Adrenal gland (tissue), 12 donors: ENCODE results near the gene ANTXR2. TPM values are rescaled to one million over a fixed set of nuclear protein-coding genes. Genes with fewer than 3 reads are reported as not detected.

Experiments used
- DNase-seq, 7 donors: peaks; one replicate each; pipeline ENCODE4 v3.0.0-alpha.2; 2019 to 2020
- H3K27ac ChIP-seq, 5 donors: fragments of 200-600 bp; sonication (generic) in 4 of 5; 1 replicate in 3 of 5; 2 replicates in 2 of 5; pipeline versions ENCODE4 v1.5.1 to v1.8.0; 2016 to 2020; ENCODE audit warnings: mild to moderate bottlenecking in 1 of 5
- H3K27me3 ChIP-seq: fragments of 200-600 bp; 2 replicates; pipeline ENCODE4 v1.8.0; 2021
- H3K36me3 ChIP-seq, 2 donors: fragments of 200-600 bp; replicated peaks in 1 of 2; 1 replicate in 1 of 2; 2 replicates in 1 of 2; pipeline versions ENCODE4 v1.5.1 to v1.8.0; 2018 to 2022
- H3K4me1 ChIP-seq, 2 donors: fragments of 200-600 bp; replicated peaks in 1 of 2; 1 replicate in 1 of 2; 2 replicates in 1 of 2; pipeline versions ENCODE4 v1.5.1 to v1.8.0; 2018 to 2021
- H3K4me3 ChIP-seq, 4 donors: fragments of 200-600 bp; sonication (generic) in 3 of 4; one replicate each; pipeline ENCODE4 v1.5.1; 2016 to 2018
- H3K9me3 ChIP-seq, 3 donors: fragments of 200-600 bp; sonication (generic) in 1 of 3; replicated peaks in 1 of 3; 1 replicate in 2 of 3; 2 replicates in 1 of 3; pipeline versions ENCODE4 v1.5.1 to v1.8.0; 2016 to 2021
- CTCF ChIP-seq, 6 experiments: fragments of 450-650 bp in 4 of 6; fragments of 200-600 bp in 2 of 6; sonication (generic) in 1 of 6; IDR thresholded peaks; 1 replicate in 5 of 6; 2 replicates in 1 of 6; pipeline versions ENCODE4 v1.5.1 to v1.8.0; 2016 to 2021; ENCODE audit warnings: antibody characterized with exemption in 6 of 6, mild to moderate bottlenecking in 2 of 6, moderate library complexity in 1 of 6
- POLR2A ChIP-seq, 2 donors: fragments of 450-650 bp; IDR thresholded peaks; one replicate each; pipeline ENCODE4 v1.6.1; 2017; ENCODE audit warnings: antibody characterized with exemption in 2 of 2, mild to moderate bottlenecking in 2 of 2, moderate library complexity in 1 of 2
- WGBS, 4 donors: extraction: QIAGEN DNeasy Blood & Tissue Kit in 2 of 4; methylation state at CpG; one replicate each; pipeline versions ENCODE4 v1.1.5 to v1.1.7; 2013 to 2017; 5-methylcytosine and 5-hydroxymethylcytosine counted together
- intact Hi-C, 2 donors: fragments of 100-400 bp; cut with DNase I; formaldehyde crosslinking; loops; one replicate each; pipeline versions ENCODE4 v1.14.1 to v1.15.0; 2022 to 2023
- polyA plus RNA-seq, 3 donors: library from polyadenylated mRNA; stranded (reverse); fragments of 200-250 nt in 2 of 3; fragments of 350-450 nt in 1 of 3; fragmentation: Illumina TruSeq in 1 of 3; extraction: RNeasy Lipid Tissue Mini Kit (QIAGEN cat#74804) in 1 of 3; gene quantifications; one replicate each; pipeline ENCODE4 v1.2.3, GENCODE V29; 2013 to 2014
- total RNA-seq, 9 donors: library from RNA; depleted of rRNA in 4 of 9; stranded (reverse); fragments of >200 nt in 4 of 9; fragments of 120-200 nt in 1 of 9; fragmentation: NEBNext Ultra II Directional in 1 of 9; extraction: Animal tissue kit (Norgen Biotek cat#: 25700) in 1 of 9; gene quantifications; one replicate each; pipeline versions ENCODE4 v1.1.0 to v1.2.4, GENCODE V29; 2013 to 2023
- donor health status: healthy with polysubstance abuse.
- donor health status: Bipolar disorder and iron deficiency.
- donor health status: DM: yes; HTN: yes; CAD: no.
- donor health status: DM: no; HTN: no; CAD: no.
- donor health status: DM: no; HTN: no; CAD: no.
- donor health status: DM: yes; HTN: yes; CAD: no.

Gene ANTXR2
- total and polyA plus RNA-seq, 12 donors = 8.4 to 96.6 (median 57.7) TPM

GRCh38 chr4:80074069-80074468 lies 1.0 kb upstream of the ANTXR2 start:
- peaks cover 23 to 57% of the 10 kb centered on the region in 2 donors for H3K4me1 ChIP-seq
- TF ChIP-seq POLR2A (IDR thresholded peaks at IDR 0.05) (no peak), CTCF (IDR thresholded peaks at IDR 0.05) (no peak)
- no peaks in the 10 kb centered on the region for H3K27me3 ChIP-seq
- peaks cover 0 to under 1% of the 10 kb centered on the region in 2 donors for H3K36me3 ChIP-seq
- H3K27ac ChIP-seq = peak overlapping the region in 2 of 5 donors; percentile 96
- H3K4me3 ChIP-seq = no peak overlapping the region
- no peaks in the 10 kb centered on the region for H3K9me3 ChIP-seq
- DNase-seq = no peak
- intact Hi-C loops = loop anchor here in 1 of 2 donors (10.0 kb wide), 1 partner anchor 149 kb away; no protein-coding TSS in a partner anchor

GRCh38 chr4:80073473-80074008 lies 512 bp upstream of the ANTXR2 start:
- WGBS, 4 donors = 28 to 41% (median 34%) methylated on average over 4 of the region's 4 CpGs
- peaks cover 23 to 59% of the 10 kb centered on the region in 2 donors for H3K4me1 ChIP-seq

GRCh38 chr4:80072228-80072743 lies 743 bp downstream of the ANTXR2 start:
- no peak for TF ChIP-seq POLR2A (IDR thresholded peaks at IDR 0.05)
- Histone ChIP-seq H3K36me3 (peaks cover 0 to 10% of the 10 kb centered on the region in 2 donors), H3K27me3 (no peaks in the 10 kb centered on the region), H3K4me3 (peak overlapping the region; percentile 73 to 95 (median 92)), H3K27ac (peak overlapping the region; percentile 82 to 96 (median 96)), H3K9me3 (no peaks in the 10 kb centered on the region), H3K4me1 (peaks cover 23 to 57% of the 10 kb centered on the region in 2 donors)
- 0 to 1% (median 1%) methylated on average over 9 to 37 of the region's 37 CpGs; no CpG with 5 or more reads in 1 of the 4 donors for whole genome bisulfite sequencing, 4 donors
- peak; percentile 54 to 74 (median 64) for DNase-seq
- intact Hi-C loops = loop anchor here in 1 of 2 donors (10.0 kb wide), 1 partner anchor 147 kb away; no protein-coding TSS in a partner anchor

More at GRCh38 chr4:80073473-80074008, 512 bp upstream of the ANTXR2 start:
- Histone ChIP-seq H3K36me3 (peaks cover 0 to 5% of the 10 kb centered on the region in 2 donors), H3K27ac (peak overlapping the region; percentile 82 to 96 (median 96)), H3K9me3 (no peaks in the 10 kb centered on the region), H3K27me3 (no peaks in the 10 kb centered on the region), H3K4me3 (peak overlapping the region in 2 of 4 donors; percentile 90 to 94)
- no peak for DNase-seq
- intact Hi-C loops = loop anchor here in 1 of 2 donors (10.0 kb wide), 1 partner anchor 149 kb away; no protein-coding TSS in a partner anchor
- TF ChIP-seq POLR2A (IDR thresholded peaks at IDR 0.05) = no peak
- no peak for TF ChIP-seq CTCF (IDR thresholded peaks at IDR 0.05)

GRCh38 chr4:80071604-80072227 lies 1.3 kb downstream of the ANTXR2 start:
- Histone ChIP-seq H3K4me3 (peak overlapping the region; percentile 8 to 94 (median 82)), H3K36me3 (peaks cover 0 to 11% of the 10 kb centered on the region in 2 donors), H3K27me3 (no peaks in the 10 kb centered on the region), H3K9me3 (no peaks in the 10 kb centered on the region), H3K27ac (peak overlapping the region in 4 of 5 donors; percentile 95 to 96 (median 96)), H3K4me1 (peaks cover 23 to 51% of the 10 kb centered on the region in 2 donors)
- DNase-seq = no peak
- WGBS, 4 donors = 2 to 6% (median 3%) methylated on average over 11 to 15 of the region's 15 CpGs
- intact Hi-C loops = loop anchor here in 1 of 2 donors (10.0 kb wide), 1 partner anchor 147 kb away; no protein-coding TSS in a partner anchor
- TF ChIP-seq POLR2A (IDR thresholded peaks at IDR 0.05) (no peak), CTCF (IDR thresholded peaks at IDR 0.05) (no peak)
